H1 (cell line): ENCODE data around the gene OPHN1. TPM values are rescaled to one million over a fixed set of nuclear protein-coding genes. Genes with fewer than 3 reads are reported as not detected.

Source experiments
- CTCF ChIA-PET: fragments of 300-600 bp; sonication (Branson Sonifier 250); formaldehyde crosslinking; loops from one replicate; lab custom pipeline; 2021; ENCODE audit not compliant: partially characterized antibody; lab: Charles Lee
- POLR2A ChIA-PET: fragments of 300-600 bp; sonication (Branson Sonifier 250); formaldehyde crosslinking; loops from one replicate; lab custom pipeline; 2021; ENCODE audit warnings: inconsistent platforms; ENCODE audit not compliant: partially characterized antibody; lab: Charles Lee
- DNase-seq, 2 experiments: peaks; one replicate each; pipeline versions ENCODE4 v3.0.0 to v3.0.0-alpha.2; 2010 to 2022; ENCODE audit warnings: low spot score in 2 of 2, low read depth in 1 of 2, mixed read lengths in 1 of 2
- FAIRE-seq: peaks from 2 replicates; lab custom pipeline; 2011; peaks lifted over from hg19 to GRCh38; lab: Jason Lieb, UNC
- H2AFZ ChIP-seq: 2 replicates; pipeline ENCODE4 v1.8.1; 2012; ENCODE audit warnings: low read length, inconsistent platforms
- H2AK5ac ChIP-seq: 2 replicates; pipeline ENCODE4 v1.6.1; 2013; ENCODE audit warnings: low read depth, low read length
- H2BK120ac ChIP-seq: replicated peaks from 2 replicates; pipeline ENCODE3; 2013; ENCODE audit warnings: low read depth, low read length, inconsistent platforms
- H2BK12ac ChIP-seq: 2 replicates; pipeline ENCODE4 v1.6.1; 2013; ENCODE audit warnings: low read depth, low read length
- H2BK15ac ChIP-seq: 2 replicates; pipeline ENCODE4 v1.6.1; 2013; ENCODE audit warnings: low read length
- H2BK20ac ChIP-seq: 2 replicates; pipeline ENCODE4 v1.6.1; 2013; ENCODE audit warnings: low read length
- H2BK5ac ChIP-seq: 2 replicates; pipeline ENCODE4 v1.6.1; 2013; ENCODE audit warnings: low read depth, low read length
- H3K14ac ChIP-seq: 2 replicates; pipeline ENCODE4 v1.6.1; 2013; ENCODE audit warnings: inconsistent platforms; ENCODE audit not compliant: insufficient read length
- H3K18ac ChIP-seq: 2 replicates; pipeline ENCODE4 v1.6.1; 2013; ENCODE audit warnings: low read length; ENCODE audit errors: extremely low read depth
- H3K23ac ChIP-seq: 2 replicates; pipeline ENCODE4 v1.6.1; 2013; ENCODE audit warnings: inconsistent platforms; ENCODE audit not compliant: insufficient read length
- H3K23me2 ChIP-seq: 2 replicates; pipeline ENCODE4 v1.6.1; 2013; ENCODE audit warnings: low read depth, low read length
- H3K27ac ChIP-seq: 2 replicates; pipeline ENCODE4 v1.6.1; 2011; ENCODE audit warnings: low read depth, low read length, inconsistent platforms
- H3K27me3 ChIP-seq, 4 experiments: replicated peaks in 1 of 4; 1 replicate in 1 of 4; 2 replicates in 3 of 4; pipeline versions ENCODE4 v1.6.1 to v1.8.1; 2011 to 2013; ENCODE audit warnings: low read length in 3 of 4, mild to moderate bottlenecking in 3 of 4, inconsistent platforms in 2 of 4, mixed read lengths in 2 of 4, moderate library complexity in 1 of 4; ENCODE audit not compliant: control insufficient read depth in 3 of 4, insufficient read depth in 3 of 4; ENCODE audit errors: extremely low read depth in 1 of 4
- H3K36me3 ChIP-seq, 4 experiments: 2 replicates each; pipeline versions ENCODE4 v1.6.1 to v1.8.1; 2011 to 2013; ENCODE audit warnings: mild to moderate bottlenecking in 4 of 4, low read length in 3 of 4, moderate library complexity in 2 of 4, control low read depth in 1 of 4, inconsistent platforms in 1 of 4; ENCODE audit not compliant: insufficient read depth in 4 of 4, control insufficient read depth in 2 of 4
- H3K4ac ChIP-seq: replicated peaks from 2 replicates; pipeline ENCODE3; 2013; ENCODE audit warnings: low read length, low read depth, mixed read lengths, inconsistent platforms; ENCODE audit not compliant: insufficient read length
- H3K4me1 ChIP-seq, 4 experiments: replicated peaks in 1 of 4; 1 replicate in 1 of 4; 2 replicates in 3 of 4; pipeline versions ENCODE4 v1.6.1 to v1.8.1; 2011 to 2013; ENCODE audit warnings: low read length in 3 of 4, inconsistent platforms in 2 of 4, mixed read lengths in 1 of 4; ENCODE audit not compliant: insufficient read depth in 4 of 4, control insufficient read depth in 3 of 4
- H3K4me2 ChIP-seq, 2 experiments: 2 replicates each; pipeline versions ENCODE4 v1.6.1 to v1.8.1; 2011 to 2013; ENCODE audit warnings: low read depth in 2 of 2, low read length in 2 of 2, control low read depth in 1 of 2, inconsistent platforms in 1 of 2, mild to moderate bottlenecking in 1 of 2; ENCODE audit not compliant: insufficient read depth in 1 of 2
- H3K4me3 ChIP-seq, 4 experiments: fragments of 200-600, 300-600 bp in 1 of 4; sonication (generic), shearing (Covaris generic), sonication (Bioruptor Twin) in 1 of 4; 2 replicates each; pipeline versions ENCODE4 v1.5.1 to v1.8.1; 2011 to 2016; ENCODE audit warnings: low read length in 4 of 4, low read depth in 3 of 4, control low read depth in 2 of 4, inconsistent platforms in 2 of 4, mild to moderate bottlenecking in 2 of 4, mixed read lengths in 1 of 4, moderate library complexity in 1 of 4; ENCODE audit not compliant: insufficient read depth in 2 of 4; ENCODE audit errors: extremely low read depth in 1 of 4
- H3K56ac ChIP-seq: replicated peaks from 2 replicates; pipeline ENCODE3; 2013; ENCODE audit warnings: low read depth, mild to moderate bottlenecking, mixed read lengths, low read length, inconsistent platforms; ENCODE audit not compliant: insufficient read length
- H3K79me1 ChIP-seq: 2 replicates; pipeline ENCODE4 v1.6.1; 2013; ENCODE audit warnings: low read depth, low read length, control low read depth
- H3K79me2 ChIP-seq, 2 experiments: 2 replicates each; pipeline versions ENCODE4 v1.6.1 to v1.8.1; 2012 to 2013; ENCODE audit warnings: low read length in 2 of 2, mild to moderate bottlenecking in 2 of 2, inconsistent platforms in 1 of 2; ENCODE audit not compliant: insufficient read depth in 2 of 2, control insufficient read depth in 1 of 2
- H3K9ac ChIP-seq, 4 experiments: replicated peaks in 1 of 4; 1 replicate in 1 of 4; 2 replicates in 3 of 4; pipeline versions ENCODE4 v1.6.1 to v1.8.1; 2011 to 2013; ENCODE audit warnings: low read depth in 3 of 4, low read length in 3 of 4, control low read depth in 2 of 4, mild to moderate bottlenecking in 2 of 4, moderate library complexity in 2 of 4, inconsistent platforms in 1 of 4; ENCODE audit errors: extremely low read depth in 1 of 4
- H3K9me3 ChIP-seq, 2 experiments: 2 replicates each; pipeline versions ENCODE4 v1.6.1 to v1.8.1; 2012 to 2013; ENCODE audit warnings: mild to moderate bottlenecking in 2 of 2, moderate library complexity in 2 of 2, control low read depth in 1 of 2, inconsistent platforms in 1 of 2, low read depth in 1 of 2, low read length in 1 of 2, mixed read lengths in 1 of 2; ENCODE audit not compliant: insufficient read depth in 2 of 2
- H4K20me1 ChIP-seq, 2 experiments: replicated peaks in 1 of 2; 2 replicates each; pipeline versions ENCODE3 to v1.8.1; 2011 to 2013; ENCODE audit warnings: inconsistent platforms in 2 of 2, low read length in 2 of 2, mild to moderate bottlenecking in 1 of 2; ENCODE audit not compliant: insufficient read depth in 2 of 2, control insufficient read depth in 1 of 2
- H4K5ac ChIP-seq: 2 replicates; pipeline ENCODE4 v1.6.1; 2013; ENCODE audit warnings: low read length, low read depth, mixed read lengths, inconsistent platforms; ENCODE audit not compliant: insufficient read length
- H4K8ac ChIP-seq: 2 replicates; pipeline ENCODE4 v1.8.0; 2013; ENCODE audit warnings: mild to moderate bottlenecking, moderate library complexity, low read length, inconsistent platforms; ENCODE audit not compliant: insufficient read depth; ENCODE audit errors: extremely low read depth
- H4K91ac ChIP-seq: replicated peaks from 2 replicates; pipeline ENCODE3; 2013; ENCODE audit warnings: low read length, mixed read lengths, inconsistent platforms; ENCODE audit not compliant: insufficient read length
- CBX8 ChIP-seq: fragments of 300-800, 300-1000 bp; sonication (generic); IDR thresholded peaks from 2 replicates; pipeline ENCODE4 v1.7.1; 2016; ENCODE audit warnings: low read depth, low read length, borderline replicate concordance
- POU5F1 ChIP-seq: IDR thresholded peaks from 2 replicates; pipeline ENCODE4 v1.6.1; 2011; ENCODE audit warnings: low read depth, mild to moderate bottlenecking, low read length, moderate library complexity
- RAD21 ChIP-seq, 2 experiments: IDR thresholded peaks in 1 of 2; conservative IDR thresholded peaks in 1 of 2; 2 replicates each; pipeline ENCODE4 v1.6.1; 2011; ENCODE audit warnings: low read depth in 2 of 2, low read length in 2 of 2, improper control_type of control experiment in 1 of 2, inconsistent platforms in 1 of 2, mild to moderate bottlenecking in 1 of 2, moderate library complexity in 1 of 2
- TAF1 ChIP-seq: IDR thresholded peaks from 2 replicates; pipeline ENCODE4 v1.6.1; 2011; ENCODE audit warnings: mild to moderate bottlenecking, low read depth, low read length
- WGBS, 2 experiments: shearing (Covaris generic) in 1 of 2; methylation state at CpG; one replicate each; pipeline versions ENCODE4 v1.1.6 to v1.1.7; 2013 to 2015; ENCODE audit warnings: low lambda C conversion rate in 2 of 2, mixed read lengths in 2 of 2, inconsistent platforms in 1 of 2, low coverage in 1 of 2, missing lambda C conversion rate in 1 of 2; ENCODE audit not compliant: insufficient replicate concordance in 2 of 2, insufficient coverage in 1 of 2, insufficient read length in 1 of 2; ENCODE audit errors: extremely low coverage in 1 of 2, missing lambda C conversion rate in 1 of 2; 5-methylcytosine and 5-hydroxymethylcytosine counted together
- polyA plus RNA-seq, 7 experiments: library from polyadenylated mRNA; depleted of rRNA in 3 of 7; stranded (reverse) in 5 of 7; unstranded in 2 of 7; fragments of >200 nt in 5 of 7; fragments of 200-250 nt in 2 of 7; gene quantifications; 1 replicate in 5 of 7; 2 replicates in 1 of 7; 4 replicates in 1 of 7; pipeline versions ENCODE4 v1.2.1 to v1.2.3, GENCODE V29; 2011 to 2013; ENCODE audit warnings: missing spikeins in 2 of 7, mixed read lengths in 2 of 7
- total RNA-seq: library from RNA; stranded (reverse); fragmentation: NEBNext Ultra II Directional; extraction: Animal tissue kit (Norgen Biotek cat#: 25700); gene quantifications from 2 replicates; pipeline ENCODE4 v1.2.1, GENCODE V29; 2021
- TF ChIP-seq, protein P1 (sequence below), 3 experiments: IDR thresholded peaks; 1 replicate in 2 of 3; 2 replicates in 1 of 3; pipeline versions ENCODE4 v1.5.1 to v1.6.1; 2011; ENCODE audit warnings: low read length in 3 of 3, mild to moderate bottlenecking in 3 of 3, inconsistent platforms in 2 of 3, low read depth in 1 of 3, moderate library complexity in 1 of 3; ENCODE audit not compliant: insufficient read depth in 1 of 3; ENCODE audit errors: control extremely low read depth in 1 of 3

The OPHN1 gene
- total and polyA plus RNA-seq, 2 of the 8 experiments (the other 6 are each of a cell fraction or from before 2014, with no cell fraction given): 1.2 to 3.5 TPM

DNA sequence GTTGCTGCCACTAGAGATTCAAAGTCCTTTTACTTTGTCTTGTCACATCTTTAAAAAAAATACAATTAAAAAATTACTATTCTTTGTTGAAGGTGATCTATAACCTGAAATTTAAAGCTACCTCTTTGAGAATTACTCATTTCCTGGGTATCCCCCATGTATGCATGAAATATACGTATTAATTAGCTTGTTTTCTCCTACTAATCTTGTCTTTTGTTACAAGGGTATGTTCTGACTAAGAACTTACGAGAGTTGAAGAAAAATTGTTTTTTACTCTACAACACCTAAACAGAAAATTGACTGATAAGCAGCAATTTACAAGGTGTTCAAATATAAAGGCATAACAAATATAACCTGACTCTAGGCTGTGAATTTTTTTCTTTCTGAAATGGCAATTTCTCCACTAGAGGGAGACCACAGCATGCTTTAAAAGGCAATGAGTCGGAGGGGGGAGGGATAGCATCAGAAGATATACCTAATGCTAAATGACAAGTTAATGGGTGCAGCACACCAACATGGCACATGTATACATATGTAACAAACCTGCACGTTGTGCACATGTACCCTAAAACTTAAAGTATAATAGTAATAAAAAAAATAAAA, 249.6 kb downstream of the OPHN1 start:
- Histone ChIP-seq H3K56ac (no peak overlapping the region), H2BK5ac (no peak overlapping the region), H4K8ac (no peak overlapping the region), H3K27ac (no peak overlapping the region), H3K14ac (no peak overlapping the region), H3K79me2 (no peaks in the 10 kb centered on the region), H3K23ac (no peak overlapping the region), H2BK12ac (no peak overlapping the region), H3K36me3 (no peaks in the 10 kb centered on the region), H3K79me1 (no peaks in the 10 kb centered on the region), H3K4ac (no peak overlapping the region), H4K5ac (no peak overlapping the region), H3K27me3 (no peaks in the 10 kb centered on the region), H3K23me2 (no peaks in the 10 kb centered on the region), H2BK20ac (no peak overlapping the region), H2AK5ac (no peak overlapping the region), H2BK15ac (no peak overlapping the region), H4K20me1 (no peaks in the 10 kb centered on the region), H2AFZ (no peak overlapping the region), H4K91ac (no peak overlapping the region), H3K9ac (no peak overlapping the region), H3K4me2 (no peak overlapping the region), H3K9me3 (no peaks in the 10 kb centered on the region), H3K4me1 (no peaks in the 10 kb centered on the region), H3K4me3 (no peak overlapping the region), H3K18ac (no peak overlapping the region), H2BK120ac (no peak overlapping the region)
- CTCF ChIA-PET: interaction anchor here (0.5 to 2.8 kb wide), 12 partner anchors 10 to 625 kb away, joined by 3 to 11 read pairs (median 3); no protein-coding TSS in a partner anchor
- DNase-seq: no peak
- POLR2A ChIA-PET: no interaction called here
- FAIRE-seq: no peak
- 62% methylated on average over 3 of the region's 4 CpGs; no CpG with 5 or more reads in 1 of the 2 experiments for WGBS, 2 experiments
- TF ChIP-seq TAF1 (no peak), CBX8 (no peak), RAD21 (IDR thresholded peaks at IDR 0.05 in 1 of 2, conservative IDR thresholded peaks at IDR 0.05 in 1 of 2; ENCODE audit: low read depth in 2 of 2, low read length in 2 of 2) (peak; percentile 50 to 53), POU5F1 (no peak)
- TF ChIP-seq, protein P1, sequence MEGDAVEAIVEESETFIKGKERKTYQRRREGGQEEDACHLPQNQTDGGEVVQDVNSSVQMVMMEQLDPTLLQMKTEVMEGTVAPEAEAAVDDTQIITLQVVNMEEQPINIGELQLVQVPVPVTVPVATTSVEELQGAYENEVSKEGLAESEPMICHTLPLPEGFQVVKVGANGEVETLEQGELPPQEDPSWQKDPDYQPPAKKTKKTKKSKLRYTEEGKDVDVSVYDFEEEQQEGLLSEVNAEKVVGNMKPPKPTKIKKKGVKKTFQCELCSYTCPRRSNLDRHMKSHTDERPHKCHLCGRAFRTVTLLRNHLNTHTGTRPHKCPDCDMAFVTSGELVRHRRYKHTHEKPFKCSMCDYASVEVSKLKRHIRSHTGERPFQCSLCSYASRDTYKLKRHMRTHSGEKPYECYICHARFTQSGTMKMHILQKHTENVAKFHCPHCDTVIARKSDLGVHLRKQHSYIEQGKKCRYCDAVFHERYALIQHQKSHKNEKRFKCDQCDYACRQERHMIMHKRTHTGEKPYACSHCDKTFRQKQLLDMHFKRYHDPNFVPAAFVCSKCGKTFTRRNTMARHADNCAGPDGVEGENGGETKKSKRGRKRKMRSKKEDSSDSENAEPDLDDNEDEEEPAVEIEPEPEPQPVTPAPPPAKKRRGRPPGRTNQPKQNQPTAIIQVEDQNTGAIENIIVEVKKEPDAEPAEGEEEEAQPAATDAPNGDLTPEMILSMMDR (IDR thresholded peaks at IDR 0.05; ENCODE audit: control extremely low read depth in 1 of 3, insufficient read depth in 1 of 3, low read depth in 1 of 3, low read length in 3 of 3): peak in 1 of 3 experiments; percentile 26; a peak in 2 of 4 replicates
